ENCODE data around the gene ISCU. TPM values are rescaled to one million over a fixed set of nuclear protein-coding genes. Genes with fewer than 3 reads are reported as not detected.

The ISCU gene
- total RNA-seq, 1 donor from 2014 or later = 67.8 TPM

GRCh38 chr12:108519558-108519957 is 42.8 kb upstream of the ISCU start:
- no peak for TF ChIP-seq CTCF (IDR thresholded peaks at IDR 0.05; ENCODE audit: unreplicated experiment)
- Mint-ChIP-seq H3K4me1 (ENCODE audit: unreplicated experiment) (peaks cover 4% of the 10 kb centered on the region), H3K27me3 (ENCODE audit: unreplicated experiment) (peaks cover 19% of the 10 kb centered on the region), H3K4me3 (ENCODE audit: unreplicated experiment) (no peak overlapping the region), H3K9me3 (ENCODE audit: unreplicated experiment) (no peaks in the 10 kb centered on the region), H3K36me3 (ENCODE audit: low read depth, unreplicated experiment) (peaks cover 32% of the 10 kb centered on the region), H3K27ac (ENCODE audit: unreplicated experiment) (no peak overlapping the region)
- no peak for DNase-seq (ENCODE audit: low spot score)

GRCh38 chr12:108523365-108523764 is 39.0 kb upstream of the ISCU start:
- H3K27ac Mint-ChIP-seq (ENCODE audit: unreplicated experiment) = no peak overlapping the region
- peaks cover 48% of the 10 kb centered on the region for H3K36me3 Mint-ChIP-seq (ENCODE audit: low read depth, unreplicated experiment)
- H3K27me3 Mint-ChIP-seq (ENCODE audit: unreplicated experiment) = peaks cover 8% of the 10 kb centered on the region
- no peak overlapping the region for H3K4me3 Mint-ChIP-seq (ENCODE audit: unreplicated experiment)
- no peaks in the 10 kb centered on the region for H3K4me1 Mint-ChIP-seq (ENCODE audit: unreplicated experiment)
- TF ChIP-seq CTCF (IDR thresholded peaks at IDR 0.05; ENCODE audit: unreplicated experiment) = no peak
- H3K9me3 Mint-ChIP-seq (ENCODE audit: unreplicated experiment) = no peaks in the 10 kb centered on the region
- DNase-seq (ENCODE audit: low spot score) = no peak

GRCh38 chr12:108525681-108526080 is 36.7 kb upstream of the ISCU start:
- no peak overlapping the region for H3K27ac Mint-ChIP-seq (ENCODE audit: unreplicated experiment)
- TF ChIP-seq CTCF (IDR thresholded peaks at IDR 0.05; ENCODE audit: unreplicated experiment) = no peak
- H3K4me1 Mint-ChIP-seq (ENCODE audit: unreplicated experiment) = no peaks in the 10 kb centered on the region
- no peak overlapping the region for H3K4me3 Mint-ChIP-seq (ENCODE audit: unreplicated experiment)
- DNase-seq (ENCODE audit: low spot score) = no peak
- H3K27me3 Mint-ChIP-seq (ENCODE audit: unreplicated experiment) = peaks cover 2% of the 10 kb centered on the region
- H3K9me3 Mint-ChIP-seq (ENCODE audit: unreplicated experiment) = no peaks in the 10 kb centered on the region
- peaks cover 59% of the 10 kb centered on the region for H3K36me3 Mint-ChIP-seq (ENCODE audit: low read depth, unreplicated experiment)

- Mint-ChIP-seq H3K36me3 (ENCODE audit: low read depth, unreplicated experiment) (peaks cover 58% of the 10 kb centered on the region), H3K27ac (ENCODE audit: unreplicated experiment) (no peak overlapping the region), H3K4me3 (ENCODE audit: unreplicated experiment) (no peak overlapping the region), H3K9me3 (ENCODE audit: unreplicated experiment) (no peaks in the 10 kb centered on the region), H3K27me3 (ENCODE audit: unreplicated experiment) (peaks cover 2% of the 10 kb centered on the region), H3K4me1 (ENCODE audit: unreplicated experiment) (no peaks in the 10 kb centered on the region)
- no peak for DNase-seq (ENCODE audit: low spot score)
- TF ChIP-seq CTCF (IDR thresholded peaks at IDR 0.05; ENCODE audit: unreplicated experiment) = no peak
Measured at GRCh38 chr12:108526482-108527165, 35.8 kb upstream of the ISCU start.

GRCh38 chr12:108527166-108527496 is 35.3 kb upstream of the ISCU start:
- no peaks in the 10 kb centered on the region for H3K4me1 Mint-ChIP-seq (ENCODE audit: unreplicated experiment)
- TF ChIP-seq CTCF (IDR thresholded peaks at IDR 0.05; ENCODE audit: unreplicated experiment) = no peak
- no peaks in the 10 kb centered on the region for H3K9me3 Mint-ChIP-seq (ENCODE audit: unreplicated experiment)
- H3K36me3 Mint-ChIP-seq (ENCODE audit: low read depth, unreplicated experiment) = peaks cover 54% of the 10 kb centered on the region
- no peak overlapping the region for H3K4me3 Mint-ChIP-seq (ENCODE audit: unreplicated experiment)
- no peak overlapping the region for H3K27ac Mint-ChIP-seq (ENCODE audit: unreplicated experiment)
- peaks cover 2% of the 10 kb centered on the region for H3K27me3 Mint-ChIP-seq (ENCODE audit: unreplicated experiment)
- DNase-seq (ENCODE audit: low spot score) = no peak

All from endothelial cell (in vitro differentiated cells).